IMR-90 (cell line): ENCODE results near the gene LRRC57. TPM values are rescaled to one million over a fixed set of nuclear protein-coding genes. Genes with fewer than 3 reads are reported as not detected.

Source experiments
- ATAC-seq: fragments of 200-7000 bp; cut with Tn5 transposase; 2 replicates; pipeline ENCODE4 v1.9.1; 2020; ENCODE audit warnings: low read depth, mild to moderate bottlenecking, moderate library complexity
- BruUV-seq: library from RNA; stranded (reverse); fragments of 400-500 nt; replicated peaks from 2 replicates; lab custom pipeline; 2021; lab: Mats Ljungman, UMichigan
- CTCF ChIA-PET: fragments of 300-600 bp; formaldehyde crosslinking; extraction: SDS; loops from one replicate; lab custom pipeline; 2021; ENCODE audit warnings: antibody characterized with exemption; lab: Yijun Ruan, JAX
- POLR2A ChIA-PET: fragments of 300-600 bp; sonication (Branson Sonifier 250); formaldehyde crosslinking; loops from one replicate; lab custom pipeline; 2022; ENCODE audit warnings: antibody characterized with exemption; ENCODE audit not compliant: unreplicated experiment; lab: Charles Lee
- DNase-seq: peaks from one replicate; pipeline ENCODE4 v3.0.0; 2013
- H2AFZ ChIP-seq: replicated peaks from 2 replicates; pipeline ENCODE3; 2013; ENCODE audit warnings: low read length, mild to moderate bottlenecking; ENCODE audit not compliant: poor library complexity
- H2AK5ac ChIP-seq: 2 replicates; pipeline ENCODE4 v1.6.1; 2013; ENCODE audit warnings: low read depth, low read length, inconsistent platforms
- H2AK9ac ChIP-seq: replicated peaks from 2 replicates; pipeline ENCODE3; 2013; ENCODE audit warnings: mild to moderate bottlenecking, low read depth, low read length, moderate library complexity; ENCODE audit not compliant: poor library complexity
- H2BK120ac ChIP-seq: 2 replicates; pipeline ENCODE4 v1.6.1; 2013; ENCODE audit warnings: low read depth, low read length, inconsistent platforms
- H2BK15ac ChIP-seq: 3 replicates; pipeline ENCODE4 v1.6.1; 2013; ENCODE audit warnings: low read depth, low read length, inconsistent platforms
- H2BK20ac ChIP-seq: 2 replicates; pipeline ENCODE4 v1.6.1; 2013; ENCODE audit warnings: low read depth, mild to moderate bottlenecking, inconsistent platforms, low read length, moderate library complexity
- H2BK5ac ChIP-seq: 2 replicates; pipeline ENCODE4 v1.6.1; 2013; ENCODE audit warnings: mild to moderate bottlenecking, low read depth, low read length, inconsistent platforms; ENCODE audit not compliant: poor library complexity, severe bottlenecking
- H3K14ac ChIP-seq: replicated peaks from 2 replicates; pipeline ENCODE4 v1.6.1; 2013; ENCODE audit warnings: low read depth, low read length, inconsistent platforms
- H3K18ac ChIP-seq: 2 replicates; pipeline ENCODE4 v1.6.1; 2013; ENCODE audit warnings: low read depth, low read length, control low read depth
- H3K23ac ChIP-seq: 2 replicates; pipeline ENCODE4 v1.6.1; 2013; ENCODE audit warnings: low read depth, low read length, inconsistent platforms
- H3K27ac ChIP-seq: 2 replicates; pipeline ENCODE4 v1.5.1; 2013; ENCODE audit warnings: mild to moderate bottlenecking, control low read depth, low read length; ENCODE audit not compliant: insufficient read depth
- H3K27me3 ChIP-seq: 2 replicates; pipeline ENCODE4 v1.6.1; 2013; ENCODE audit warnings: low read length; ENCODE audit not compliant: control insufficient read depth, insufficient read depth
- H3K36me3 ChIP-seq: 2 replicates; pipeline ENCODE4 v1.6.1; 2013; ENCODE audit warnings: low read length, mixed read lengths; ENCODE audit not compliant: control insufficient read depth, insufficient read depth
- H3K4ac ChIP-seq: 2 replicates; pipeline ENCODE4 v1.6.1; 2013; ENCODE audit warnings: low read depth, low read length, inconsistent platforms
- H3K4me1 ChIP-seq: 2 replicates; pipeline ENCODE4 v1.6.1; 2013; ENCODE audit warnings: low read length, mixed read lengths; ENCODE audit not compliant: control insufficient read depth, insufficient read depth
- H3K4me2 ChIP-seq: 2 replicates; pipeline ENCODE4 v1.6.1; 2013; ENCODE audit warnings: low read depth, mild to moderate bottlenecking, control low read depth, low read length, moderate library complexity
- H3K4me3 ChIP-seq: 2 replicates; pipeline ENCODE4 v1.5.1; 2013; ENCODE audit warnings: low read depth, mild to moderate bottlenecking, control low read depth, low read length, moderate library complexity; ENCODE audit not compliant: insufficient read depth
- H3K56ac ChIP-seq: 2 replicates; pipeline ENCODE4 v1.6.1; 2013; ENCODE audit warnings: low read length, inconsistent platforms; ENCODE audit not compliant: insufficient read depth; ENCODE audit errors: extremely low read depth
- H3K79me1 ChIP-seq, 2 experiments: 2 replicates each; pipeline ENCODE4 v1.6.1; 2013; ENCODE audit warnings: low read length in 2 of 2, inconsistent platforms in 1 of 2, low read depth in 1 of 2
- H3K9ac ChIP-seq: 2 replicates; pipeline ENCODE4 v1.6.1; 2013; ENCODE audit warnings: low read depth, low read length, control low read depth
- H3K9me1 ChIP-seq: 2 replicates; pipeline ENCODE4 v1.6.1; 2013; ENCODE audit warnings: low read length, inconsistent platforms; ENCODE audit not compliant: insufficient read depth
- H3K9me3 ChIP-seq: 2 replicates; pipeline ENCODE4 v1.6.1; 2013; ENCODE audit warnings: low read length; ENCODE audit not compliant: control insufficient read depth, insufficient read depth
- H4K20me1 ChIP-seq: 2 replicates; pipeline ENCODE4 v1.6.1; 2013; ENCODE audit warnings: low read length, inconsistent platforms; ENCODE audit not compliant: insufficient read depth
- H4K5ac ChIP-seq: 2 replicates; pipeline ENCODE4 v1.6.1; 2013; ENCODE audit warnings: mild to moderate bottlenecking, low read depth, low read length, control low read depth
- H4K8ac ChIP-seq, 2 experiments: 2 replicates each; pipeline ENCODE4 v1.6.1; 2013; ENCODE audit warnings: low read depth in 2 of 2, low read length in 2 of 2, control low read depth in 1 of 2, inconsistent platforms in 1 of 2
- H4K91ac ChIP-seq: 2 replicates; pipeline ENCODE4 v1.6.1; 2013; ENCODE audit warnings: low read depth, low read length, inconsistent platforms; ENCODE audit not compliant: insufficient read depth
- FOS ChIP-seq: fragments of 150-350 bp; IDR thresholded peaks from 2 replicates; pipeline ENCODE4 v1.6.1; 2016; ENCODE audit warnings: low read depth, low read length
- MAFK ChIP-seq: IDR thresholded peaks from 2 replicates; pipeline ENCODE4 v1.6.1; 2012; ENCODE audit warnings: low read depth, low read length, improper control_type of control experiment
- MXI1 ChIP-seq: IDR thresholded peaks from 2 replicates; pipeline ENCODE4 v1.6.1; 2012; ENCODE audit warnings: low read depth, mild to moderate bottlenecking, low read length, moderate library complexity, borderline replicate concordance
- NFE2L2 ChIP-seq: fragments of 150-350 bp; IDR thresholded peaks from 2 replicates; pipeline ENCODE4 v1.6.1; 2016; ENCODE audit warnings: low read depth, mild to moderate bottlenecking, low read length
- POLR2A ChIP-seq: IDR thresholded peaks from 2 replicates; pipeline ENCODE4 v1.6.1; 2012; ENCODE audit warnings: mild to moderate bottlenecking, low read depth, low read length
- RCOR1 ChIP-seq: IDR thresholded peaks from 2 replicates; pipeline ENCODE4 v1.6.1; 2012; ENCODE audit warnings: mild to moderate bottlenecking, low read length, improper control_type of control experiment; ENCODE audit not compliant: insufficient replicate concordance
- WGBS, 2 experiments: methylation state at CpG; one replicate each; pipeline versions ENCODE4 v1.1.5 to v1.1.7; 2013; ENCODE audit warnings: missing lambda C conversion rate in 2 of 2; ENCODE audit not compliant: insufficient read length in 1 of 2; ENCODE audit errors: extremely low coverage in 2 of 2; 5-methylcytosine and 5-hydroxymethylcytosine counted together
- dilution Hi-C: fragments of 300-500 bp; cut with HindIII; formaldehyde crosslinking; loops from one replicate; pipeline ENCODE4 v1.14.3; 2018; ENCODE audit warnings: low sequenced_read_pairs; ENCODE audit not compliant: unreplicated experiment
- in situ Hi-C: fragments of 300-500 bp; cut with MboI; formaldehyde crosslinking; loops from 3 replicates; pipeline ENCODE4 v1.14.3; 2019; ENCODE audit warnings: low sequenced_read_pairs, inconsistent platforms, mixed read lengths
- intact Hi-C: fragments of 100-400 bp; cut with micrococcal nuclease; formaldehyde crosslinking; loops from 2 replicates; pipeline ENCODE4 v1.10.0; 2022
- polyA plus RNA-seq, 3 experiments: library from polyadenylated mRNA; depleted of rRNA; stranded (reverse); fragments of >200 nt; gene quantifications; 2 replicates each; pipeline ENCODE4 v1.2.3, GENCODE V29; 2012; ENCODE audit warnings: low replicate concordance in 1 of 3
- total RNA-seq: library from RNA; depleted of rRNA; stranded (reverse); fragments of >200 nt; gene quantifications from 2 replicates; pipeline ENCODE4 v1.2.3, GENCODE V29; 2012

LRRC57 gene
- total and polyA plus RNA-seq, 2 of the 4 experiments (the other 2 are of a cell fraction): 9.5 to 11.3 TPM

DNA sequence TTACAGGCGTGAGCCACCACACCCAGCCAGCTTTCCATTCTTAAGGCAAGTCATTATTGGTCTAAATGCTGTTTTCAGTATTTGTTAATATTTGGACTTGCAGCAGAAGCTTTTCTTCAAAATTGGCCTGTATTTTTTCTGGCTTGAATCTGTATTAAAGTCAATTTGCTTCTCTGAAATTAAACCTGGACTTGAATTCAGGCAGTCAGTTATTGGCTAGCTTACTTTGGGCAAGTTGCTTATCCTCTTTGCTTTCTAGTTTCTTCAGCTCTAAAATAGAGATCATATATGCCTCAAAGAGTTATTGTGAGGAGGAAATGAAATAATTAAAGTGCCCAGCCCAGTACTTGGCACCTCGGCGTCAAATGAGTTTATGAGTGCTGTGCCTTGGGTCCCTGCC, 44.1 kb upstream of the LRRC57 start:
- Histone ChIP-seq H3K4me3 (no peak overlapping the region), H2AK5ac (no peak overlapping the region), H3K9me3 (no peaks in the 10 kb centered on the region), H2BK5ac (no peak overlapping the region), H3K4me2 (no peak overlapping the region), H4K5ac (no peak overlapping the region), H3K4me1 (peaks cover 11% of the 10 kb centered on the region), H3K9ac (no peak overlapping the region), H3K14ac (no peak overlapping the region), H3K79me1 (peaks cover 6 to 34% of the 10 kb centered on the region in 2 experiments; a peak in 3 of 4 replicates), H2BK120ac (no peak overlapping the region), H4K20me1 (no peaks in the 10 kb centered on the region), H3K4ac (no peak overlapping the region), H3K36me3 (no peaks in the 10 kb centered on the region), H4K91ac (no peak overlapping the region), H4K8ac (no peak overlapping the region), H2AK9ac (no peak overlapping the region), H3K18ac (no peak overlapping the region), H3K27ac (no peak overlapping the region), H2BK20ac (no peak overlapping the region), H3K56ac (no peak overlapping the region), H2BK15ac (no peak overlapping the region), H3K23ac (0 out of 2 replicates have a peak overlapping the region, but pooled peaks have one; percentile 6), H3K27me3 (no peaks in the 10 kb centered on the region), H3K9me1 (peaks cover 7% of the 10 kb centered on the region), H2AFZ (no peak overlapping the region)
- BruUV-seq: no TSS peak
- intact Hi-C loops (no loop called here), in situ Hi-C loops (no loop called here), dilution Hi-C loops (no loop called here)
- WGBS, 2 experiments: 100% methylated on average over 1 of the region's 3 CpGs; no CpG with 5 or more reads in 1 of the 2 experiments
- CTCF ChIA-PET: interaction anchor here (1.1 to 2.1 kb wide), 2 partner anchors 11 to 17 kb away, joined by 3 to 5 read pairs; partner anchors contain the start of gene STARD9
- DNase-seq (no peak), ATAC-seq (no peak)
- POLR2A ChIA-PET: interaction anchor here (0.7 kb wide), 1 partner anchor 337 kb away, joined by 5 read pairs; no protein-coding TSS in a partner anchor
- TF ChIP-seq RCOR1: no peak
- no peak for TF ChIP-seq NFE2L2
- no peak for TF ChIP-seq MXI1
- no peak for TF ChIP-seq POLR2A
- no peak for TF ChIP-seq FOS
- TF ChIP-seq MAFK: no peak
